Measurements from ENCODE around the gene SYNCRIP.
"Not testable (repeated sequence)": the region's sequence is repeated elsewhere in the genome, so short reads cannot be mapped to it uniquely, and the experiment has no call there.

- TF ChIP-seq SP1, YY1, REST (IDR thresholded peaks at IDR 0.05): not testable (repeated sequence)
- TF ChIP-seq, protein P1, sequence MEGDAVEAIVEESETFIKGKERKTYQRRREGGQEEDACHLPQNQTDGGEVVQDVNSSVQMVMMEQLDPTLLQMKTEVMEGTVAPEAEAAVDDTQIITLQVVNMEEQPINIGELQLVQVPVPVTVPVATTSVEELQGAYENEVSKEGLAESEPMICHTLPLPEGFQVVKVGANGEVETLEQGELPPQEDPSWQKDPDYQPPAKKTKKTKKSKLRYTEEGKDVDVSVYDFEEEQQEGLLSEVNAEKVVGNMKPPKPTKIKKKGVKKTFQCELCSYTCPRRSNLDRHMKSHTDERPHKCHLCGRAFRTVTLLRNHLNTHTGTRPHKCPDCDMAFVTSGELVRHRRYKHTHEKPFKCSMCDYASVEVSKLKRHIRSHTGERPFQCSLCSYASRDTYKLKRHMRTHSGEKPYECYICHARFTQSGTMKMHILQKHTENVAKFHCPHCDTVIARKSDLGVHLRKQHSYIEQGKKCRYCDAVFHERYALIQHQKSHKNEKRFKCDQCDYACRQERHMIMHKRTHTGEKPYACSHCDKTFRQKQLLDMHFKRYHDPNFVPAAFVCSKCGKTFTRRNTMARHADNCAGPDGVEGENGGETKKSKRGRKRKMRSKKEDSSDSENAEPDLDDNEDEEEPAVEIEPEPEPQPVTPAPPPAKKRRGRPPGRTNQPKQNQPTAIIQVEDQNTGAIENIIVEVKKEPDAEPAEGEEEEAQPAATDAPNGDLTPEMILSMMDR (IDR thresholded peaks at IDR 0.05; ENCODE audit: low read depth, low read length, missing input control), result not testable (repeated sequence)
These were observed 59.9 kb downstream of the SYNCRIP start for GRCh38 chr6:85582832-85583231.

Data from liver (tissue), 3 donors.